Stimulated activated CD4-positive, alpha-beta T cell treated with anti-CD3 and anti-CD28 coated beads, Interleukin-1b, Interleukin-23, amount 100 ng/mL, for 1 hour (primary cell): Measurements from ENCODE around the gene TACO1.
A peak's percentile ranks its signal among the peaks of the same experiment; 100 is the strongest.

Experiments used
- DNase-seq, 2 donors: peaks; one replicate each; pipeline ENCODE4 v3.0.0-alpha.2; 2020; ENCODE audit warnings: low read depth in 2 of 2

The TACO1 gene

GRCh38 chr17:63601439-63602371 is 1.0 kb downstream of the TACO1 start:
- DNase-seq: no peak

DNA sequence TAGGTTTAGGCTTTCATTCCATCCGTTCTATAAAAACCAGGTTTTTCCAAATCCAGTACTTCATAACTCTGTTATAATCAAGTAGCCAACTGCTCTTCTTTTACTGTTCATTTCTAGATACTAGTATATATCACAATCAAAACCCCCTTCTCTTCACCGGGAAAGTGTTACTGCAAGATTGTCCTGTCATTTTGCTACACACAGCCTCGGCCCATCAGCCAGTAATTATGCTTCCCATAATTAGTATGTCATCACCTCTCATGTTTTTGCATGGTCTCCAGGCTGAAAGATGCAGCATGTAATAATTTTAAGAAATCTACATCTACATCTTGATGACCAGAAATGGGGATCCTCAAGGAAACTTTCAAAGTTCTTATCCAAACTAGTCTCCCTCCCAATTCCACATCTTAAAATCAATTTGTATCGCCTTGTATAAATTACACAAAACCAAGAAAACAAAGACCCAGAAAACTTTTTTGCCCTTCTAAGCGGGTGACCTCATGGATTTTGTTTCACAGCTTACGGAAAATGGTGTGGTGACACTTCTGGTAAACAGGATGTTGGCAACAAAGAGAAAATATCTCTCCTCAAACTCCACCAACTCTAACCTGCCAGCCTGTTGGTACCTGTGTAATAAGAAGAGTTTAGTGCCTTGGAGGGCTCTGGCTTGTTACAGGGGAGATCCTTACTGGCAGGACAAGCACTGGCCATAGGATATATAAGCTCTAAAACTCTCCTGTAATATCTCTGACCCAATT is 9.3 kb downstream of the TACO1 start:
- no peak for DNase-seq

DNA sequence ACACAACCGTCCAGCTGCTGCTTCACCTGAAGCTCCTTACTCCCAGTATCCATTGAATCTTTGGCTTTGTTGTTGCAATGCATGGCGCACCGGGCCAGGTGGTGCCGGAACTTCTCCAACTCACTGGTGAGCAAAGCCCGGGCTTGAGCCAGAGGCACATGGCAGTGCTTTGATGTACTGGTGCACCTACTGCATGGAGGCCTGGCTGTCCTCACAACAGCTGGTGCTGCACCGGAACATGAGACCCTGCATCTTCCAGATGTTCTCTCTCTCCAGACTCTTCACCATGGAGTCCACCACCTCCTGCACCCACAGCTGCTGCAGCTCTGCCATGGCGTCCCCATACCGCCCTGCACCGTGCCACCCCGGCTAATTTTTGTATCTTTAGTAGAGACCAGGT is 10.2 kb downstream of the TACO1 start:
- DNase-seq: no peak

DNA sequence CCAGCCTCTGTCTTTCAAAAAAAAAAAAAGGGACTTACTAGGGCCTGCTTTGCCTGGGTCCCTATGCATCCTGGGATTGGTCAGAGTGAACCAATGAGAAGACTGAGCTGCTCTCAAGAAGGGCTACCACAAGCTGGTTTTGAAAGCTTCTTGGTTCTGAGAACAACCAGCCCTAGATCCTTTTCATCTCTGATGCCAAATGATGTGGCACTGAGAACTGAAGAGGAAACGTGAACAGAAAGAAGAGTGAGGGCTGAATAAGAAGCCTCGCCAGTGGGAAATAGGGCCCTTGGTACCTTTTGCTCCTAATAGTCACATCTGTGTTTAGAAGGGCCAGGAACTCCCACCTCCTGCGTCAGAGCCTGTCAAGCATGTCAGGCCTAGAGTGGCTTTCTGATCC is 10.7 kb downstream of the TACO1 start:
- no peak for DNase-seq

GRCh38 chr17:63613663-63614062 is 13.0 kb downstream of the TACO1 start:
- DNase-seq: no peak

GRCh38 chr17:63621229-63621683 is 20.6 kb downstream of the TACO1 start:
- no peak for DNase-seq

DNA sequence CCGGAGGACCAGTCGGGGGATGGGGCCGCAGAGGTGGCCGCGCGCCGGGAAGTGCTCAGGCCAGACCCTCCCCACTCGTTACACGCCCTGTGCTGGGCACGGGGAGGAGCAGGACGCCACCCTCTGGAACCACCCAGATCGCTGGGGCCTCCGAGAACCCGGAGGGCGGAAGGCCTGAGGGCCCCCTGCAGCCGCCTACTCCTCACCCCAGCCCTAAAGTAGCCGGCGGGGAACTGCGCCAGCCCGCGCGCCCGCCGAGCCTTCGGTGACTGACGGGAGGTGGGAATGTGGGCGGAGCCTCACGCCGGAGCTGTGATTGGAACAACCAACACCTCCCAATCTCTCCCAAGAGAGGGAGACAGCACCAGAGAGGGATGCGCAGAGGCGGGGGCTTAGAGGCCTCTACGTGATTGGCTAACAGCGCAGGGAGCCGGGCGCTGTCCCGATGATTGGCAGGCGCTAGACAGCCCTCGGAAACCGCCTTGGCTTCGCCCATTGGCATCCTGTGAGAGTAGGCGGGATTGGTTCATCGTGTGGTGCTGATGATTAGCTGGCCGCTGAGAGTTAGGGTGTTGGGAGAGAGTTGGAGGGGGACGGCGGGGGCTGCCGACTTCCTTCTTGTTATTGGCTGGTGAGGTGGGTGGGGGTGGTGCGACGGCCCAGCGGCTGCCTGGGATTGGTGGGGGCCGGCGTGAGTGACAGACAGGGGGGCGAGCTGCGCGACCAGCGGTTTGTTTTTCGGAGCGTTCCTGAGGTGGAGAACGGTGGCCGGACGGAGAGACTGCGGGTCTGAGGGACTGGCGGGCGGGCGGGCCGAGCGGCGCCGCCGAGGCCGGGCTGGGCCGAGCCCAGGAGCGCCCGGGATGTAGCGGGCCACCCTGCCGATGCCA is 21.2 kb downstream of the TACO1 start, which contains the start of gene MAP3K3:
Gene MAP3K3 (plus strand): TSS at position 734 of the 890 bp plus-strand sequence. CDS start 343 bp downstream, outside the sequence.
- peak; percentile 87 to 91 for DNase-seq

DNA sequence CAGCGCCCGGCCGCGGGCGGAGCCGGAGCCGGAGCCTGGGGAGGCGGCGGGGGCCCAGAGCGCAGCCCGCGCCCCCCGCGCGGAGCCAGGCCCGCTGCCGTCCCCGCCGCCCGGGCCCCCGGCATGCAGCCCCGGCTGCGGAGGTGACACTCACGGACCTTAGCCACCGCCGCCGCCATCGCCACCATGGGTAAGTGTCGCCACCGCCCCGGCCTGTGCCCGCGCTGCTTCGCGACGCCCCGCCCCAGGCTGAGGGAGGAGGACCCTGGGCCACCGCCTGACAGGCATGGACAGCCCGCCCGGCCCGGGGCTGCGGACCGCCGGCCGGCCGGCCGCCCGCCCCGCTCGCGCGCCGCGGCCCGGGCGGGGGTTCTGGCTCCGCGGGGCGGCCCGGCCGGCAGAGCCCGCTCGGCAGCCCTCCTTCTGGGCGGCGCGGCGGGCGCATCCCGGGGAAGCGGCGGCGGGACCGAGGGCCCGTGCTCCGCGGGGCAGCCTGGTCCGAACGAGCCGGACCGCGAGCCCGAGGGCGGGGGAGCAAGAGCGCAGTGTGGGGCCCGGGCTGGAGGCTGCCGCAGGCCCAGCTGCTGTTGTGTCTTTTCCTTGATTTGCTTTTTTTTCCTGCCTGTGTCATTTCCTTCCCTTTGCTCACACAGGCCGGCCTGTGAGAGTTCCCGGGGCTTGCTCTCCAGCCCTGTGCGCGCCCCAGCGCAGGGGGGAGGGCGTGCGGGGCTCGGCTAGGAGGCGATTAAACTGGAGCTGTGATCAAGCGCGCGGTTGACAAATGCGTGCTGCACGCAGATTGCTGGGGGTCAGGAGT is 22.1 kb downstream of the TACO1 start:
- DNase-seq: peak in 1 of 2 donors; percentile 31

GRCh38 chr17:63623786-63624530 is 23.3 kb downstream of the TACO1 start:
- no peak for DNase-seq

DNA sequence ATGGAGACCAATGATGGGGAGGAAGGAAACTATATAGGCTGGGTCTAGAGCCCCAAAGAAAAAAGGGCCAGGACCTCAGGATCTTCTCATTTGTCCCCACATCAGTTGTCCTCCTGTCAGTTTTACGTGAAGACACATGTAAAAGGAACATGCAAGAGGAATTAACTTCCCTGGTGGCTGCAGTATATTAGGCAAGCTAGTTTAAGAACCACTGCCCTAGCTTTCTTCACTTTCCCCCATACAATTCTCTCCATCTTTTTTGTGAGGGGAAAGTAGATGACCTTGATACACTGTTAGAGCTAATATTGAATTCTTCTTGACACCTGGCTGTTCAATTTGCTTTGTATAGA is 23.8 kb downstream of the TACO1 start:
- no peak for DNase-seq

DNA sequence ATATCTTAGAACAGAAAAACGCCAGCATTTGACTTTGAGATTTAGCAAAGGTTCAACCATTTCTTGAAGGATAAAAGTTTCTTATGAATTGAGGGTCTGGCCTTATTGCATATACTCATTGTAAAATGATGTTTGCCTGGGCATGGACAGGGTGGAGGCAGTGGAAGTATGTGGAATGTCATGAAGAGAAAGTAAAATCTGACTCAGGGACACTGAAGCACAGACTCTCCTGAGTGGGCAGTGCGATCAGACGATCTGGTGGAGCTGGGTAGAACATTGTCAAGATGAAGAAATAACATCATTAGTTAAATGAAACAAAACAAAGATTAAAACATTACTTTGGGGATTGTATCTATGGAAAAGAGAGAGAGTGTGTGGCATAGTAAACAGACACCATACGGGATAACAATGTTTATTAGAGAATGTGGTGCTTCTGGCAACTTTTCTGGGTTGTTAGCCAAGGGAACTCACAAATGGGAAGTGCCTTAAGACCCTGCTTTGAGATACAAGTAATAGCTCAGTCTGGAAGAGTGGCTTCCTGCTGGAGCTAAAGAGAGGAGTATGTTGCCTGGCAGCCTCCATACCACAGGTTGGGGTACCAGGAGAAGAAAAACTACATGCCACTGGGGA is 26.0 kb downstream of the TACO1 start:
- DNase-seq: no peak

GRCh38 chr17:63629627-63630026 is 28.9 kb downstream of the TACO1 start:
- DNase-seq: no peak

DNA sequence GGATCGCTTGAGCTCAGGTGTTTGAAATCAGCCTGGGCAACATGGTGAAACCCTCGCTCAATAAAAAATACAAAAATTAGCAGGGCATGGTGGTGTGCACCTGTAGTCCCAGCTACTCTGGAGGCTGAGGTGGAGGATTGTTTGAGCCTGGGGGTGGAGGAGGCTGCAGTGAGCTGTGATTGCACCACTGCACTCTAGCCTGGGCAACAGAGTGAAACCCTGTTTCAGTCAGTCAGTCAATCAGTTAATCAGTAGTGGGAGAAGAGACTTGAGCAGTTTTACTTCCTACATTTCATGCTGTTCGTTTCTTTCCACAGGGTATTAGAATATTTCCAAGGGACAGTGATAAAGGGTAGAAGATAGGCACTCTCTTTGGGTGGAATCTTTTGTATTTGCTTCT is 30.4 kb downstream of the TACO1 start:
- DNase-seq: no peak

DNA sequence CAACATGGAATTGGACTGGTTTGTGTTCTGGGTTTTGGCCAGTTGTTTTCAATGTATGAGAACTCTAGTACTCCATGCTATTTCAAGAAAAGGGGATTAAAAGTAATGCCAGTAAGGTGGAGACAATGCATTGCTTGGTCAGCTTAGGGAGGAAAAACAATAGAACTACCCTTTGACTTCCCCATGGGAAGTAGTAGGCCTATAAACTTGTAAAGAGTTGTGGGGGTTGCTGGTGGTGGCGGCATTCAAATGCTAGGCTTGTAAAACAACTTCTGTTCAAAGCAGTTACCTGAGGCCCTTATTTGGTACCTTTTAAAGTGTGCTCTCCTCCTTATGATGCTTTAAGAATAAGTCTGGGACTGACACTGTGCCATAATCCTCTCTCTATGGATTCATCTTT is 30.9 kb downstream of the TACO1 start:
- no peak for DNase-seq

DNA sequence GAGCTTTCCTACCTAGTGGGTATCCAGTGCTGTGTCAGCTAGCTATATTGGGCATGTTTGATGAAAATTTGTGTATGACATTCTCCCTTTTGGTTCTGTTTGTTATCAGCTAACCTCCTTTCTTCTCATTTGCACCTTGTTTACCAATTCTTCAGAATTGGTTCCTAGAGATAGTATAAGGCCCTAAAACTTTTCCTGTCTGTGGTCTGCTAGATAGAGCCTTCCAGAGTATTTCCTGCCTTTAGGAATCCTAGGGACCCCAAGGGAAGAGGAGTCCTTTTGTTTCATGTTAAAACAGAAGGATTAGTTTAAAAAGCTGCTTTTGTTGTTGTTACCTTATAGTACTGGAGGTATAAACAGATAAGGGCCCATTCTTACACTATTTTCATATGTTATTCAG is 33.0 kb downstream of the TACO1 start:
- DNase-seq: no peak

DNA sequence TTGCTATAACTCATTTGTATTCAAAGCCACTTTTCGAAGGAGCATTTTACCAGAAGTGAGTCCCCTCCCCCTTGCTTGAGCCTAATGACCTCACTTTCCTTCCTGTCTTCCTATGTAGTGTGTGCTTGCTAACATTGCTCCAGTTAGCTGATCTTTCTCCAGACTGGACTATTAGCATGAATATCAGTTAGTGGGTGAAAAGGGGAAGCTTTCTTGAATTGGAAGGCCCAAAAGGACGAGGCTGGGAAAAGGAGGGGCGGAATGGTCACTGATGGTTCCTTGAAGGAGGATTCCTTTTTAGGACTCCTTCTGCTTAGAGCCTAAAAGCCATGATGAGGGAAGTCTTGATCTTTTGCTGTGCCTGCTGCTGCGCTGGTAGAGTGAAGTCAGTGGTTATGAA is 33.5 kb downstream of the TACO1 start:
- no peak for DNase-seq

GRCh38 chr17:63634816-63635215 is 34.1 kb downstream of the TACO1 start:
- no peak for DNase-seq

GRCh38 chr17:63635290-63635689 is 34.6 kb downstream of the TACO1 start:
- no peak for DNase-seq

- no peak for DNase-seq
These were observed 35.1 kb downstream of the TACO1 start for GRCh38 chr17:63635787-63636186.

GRCh38 chr17:63639125-63639524 is 38.4 kb downstream of the TACO1 start:
- DNase-seq: no peak
